HG02884 (cell line): ENCODE data around the gene RRAGA.
"Not testable (repeated sequence)": the region's sequence is repeated elsewhere in the genome, so short reads cannot be mapped to it uniquely, and the experiment has no call there.

Source experiments
- ATAC-seq: cut with Tn5 transposase; IDR thresholded peaks from one replicate; pipeline ENCODE4 v1.9.1; 2021; ENCODE audit warnings: mild to moderate bottlenecking, moderate library complexity; ENCODE audit not compliant: unreplicated experiment

The RRAGA gene

DNA sequence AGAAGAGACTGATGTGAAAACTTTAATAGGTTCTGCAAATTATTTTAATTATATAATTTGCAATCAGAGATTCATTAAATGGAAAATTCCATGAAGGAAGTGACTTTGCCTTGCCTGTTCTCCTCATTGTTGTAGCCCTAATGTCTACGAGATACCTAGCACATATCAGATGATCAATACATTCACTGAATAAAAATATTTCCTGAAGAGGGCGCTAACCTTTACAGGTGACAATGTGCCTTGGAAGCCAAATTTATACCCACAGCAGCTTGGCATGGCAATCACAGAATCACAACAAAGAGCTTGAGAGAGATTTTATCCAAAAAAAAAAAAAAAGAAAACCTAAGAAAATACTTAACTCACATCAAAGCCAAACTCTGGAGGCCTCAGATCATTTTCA lies 36.1 kb downstream of the RRAGA start:
- ATAC-seq: no peak

DNA sequence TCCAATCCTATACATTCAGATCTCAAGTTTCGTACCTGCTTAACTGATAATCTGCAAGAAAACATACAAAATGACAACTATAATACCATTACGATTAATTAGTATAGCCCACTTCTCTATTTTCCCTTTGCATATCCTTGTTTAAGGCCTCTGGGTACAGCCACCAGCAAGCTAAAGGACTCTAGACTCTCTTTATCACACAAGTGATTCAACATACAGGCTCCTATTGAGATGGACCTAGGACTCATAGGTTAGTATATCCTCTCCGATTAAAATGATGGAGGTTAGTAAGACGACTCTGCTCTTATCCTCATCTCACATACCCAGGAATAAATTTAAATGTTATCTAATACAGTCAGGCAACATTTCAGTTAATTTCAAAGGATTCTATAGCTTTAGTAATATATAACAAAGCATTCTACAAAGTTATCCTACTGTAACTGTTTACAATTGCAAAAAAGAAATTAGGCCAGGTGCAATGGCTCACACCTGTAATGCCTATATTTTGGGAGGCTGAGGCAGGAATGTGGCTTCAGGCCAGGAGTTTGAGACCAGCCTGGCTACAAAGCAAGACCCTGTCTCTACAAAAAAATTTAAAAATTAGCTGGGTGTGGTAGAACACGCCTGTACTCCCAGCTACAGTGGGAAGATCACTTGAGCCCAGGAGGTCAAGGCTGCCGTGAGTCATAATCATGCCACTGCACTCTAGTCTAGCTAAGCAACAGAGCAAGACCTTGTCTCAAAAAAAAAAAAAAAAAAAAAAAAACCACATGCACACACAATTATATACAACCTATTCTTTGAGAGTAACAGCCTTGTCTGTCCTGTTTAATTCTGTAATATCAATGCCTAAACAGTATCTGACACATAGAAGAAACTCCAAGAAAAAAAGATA lies 38.1 kb downstream of the RRAGA start:
- no peak for ATAC-seq

DNA sequence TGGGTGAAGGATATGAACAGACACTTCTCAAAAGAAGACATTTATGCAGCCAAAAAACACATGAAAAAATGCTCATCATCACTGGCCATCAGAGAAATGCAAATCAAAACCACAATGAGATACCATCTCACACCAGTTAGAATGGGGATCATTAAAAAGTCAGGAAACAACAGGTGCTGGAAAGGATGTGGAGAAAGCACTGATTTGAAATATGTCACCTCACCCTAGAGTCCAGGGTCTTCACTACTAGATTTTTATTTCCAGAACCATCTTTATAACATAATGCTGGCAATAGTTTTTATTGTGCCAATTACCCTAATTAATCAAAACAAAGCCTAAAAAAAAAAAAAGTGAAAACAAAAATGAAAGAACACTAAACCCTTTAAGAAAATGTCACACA lies 48.2 kb downstream of the RRAGA start:
- ATAC-seq: not testable (repeated sequence)
